GM19239 (cell line): Measurements from ENCODE around the gene MTMR6.

Experiments used
- DNase-seq: peaks from one replicate; pipeline ENCODE4 v3.0.0; 2011; ENCODE audit warnings: low spot score; ENCODE audit not compliant: insufficient read length
- FAIRE-seq: peaks from 2 replicates; lab custom pipeline; 2011; peaks lifted over from hg19 to GRCh38; lab: Jason Lieb, UNC

The MTMR6 gene

GRCh38 chr13:25224151-25224550 is 63.1 kb downstream of the MTMR6 start:
- FAIRE-seq (no peak), DNase-seq (no peak)

DNA sequence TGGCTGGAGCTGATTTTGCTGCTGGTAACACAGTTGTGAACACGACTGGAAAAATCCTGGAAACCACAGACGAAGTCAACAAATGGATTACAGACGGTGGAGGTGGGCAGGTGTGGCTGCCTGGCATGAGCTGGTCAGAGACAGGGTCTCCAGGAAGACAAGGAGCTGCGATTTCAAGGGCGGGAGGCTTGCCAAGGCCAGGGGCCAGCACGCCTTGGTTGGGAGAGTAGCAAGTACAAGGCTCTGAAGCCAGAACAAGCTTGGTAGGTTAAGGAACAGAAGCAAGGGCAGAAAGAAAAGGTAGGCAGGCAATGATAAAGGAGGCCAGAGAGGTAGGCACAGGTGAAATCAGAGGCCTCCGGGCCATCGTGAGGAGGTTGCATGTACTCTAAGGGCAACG is 64.5 kb downstream of the MTMR6 start:
- DNase-seq (no peak), FAIRE-seq (no peak)

DNA sequence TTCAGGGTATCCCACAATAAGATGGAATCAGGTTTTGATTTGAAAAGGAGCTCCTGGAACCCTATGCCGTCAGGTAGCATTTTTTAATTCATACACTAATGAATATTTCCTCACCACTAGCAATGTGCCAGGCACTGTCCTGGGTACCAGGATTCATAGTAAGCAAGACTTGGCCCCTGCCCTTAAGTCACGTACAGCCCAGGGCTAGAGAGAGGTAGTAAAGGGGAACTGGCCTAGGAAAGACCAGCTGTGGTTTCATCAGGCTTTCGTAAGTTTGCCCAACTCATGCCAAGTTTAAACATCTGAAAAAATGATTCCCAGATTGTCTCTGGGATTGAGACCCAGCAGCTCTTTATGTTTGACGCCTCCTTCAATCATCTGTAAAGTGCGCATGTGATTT is 69.3 kb downstream of the MTMR6 start:
- DNase-seq (no peak), FAIRE-seq (no peak)

DNA sequence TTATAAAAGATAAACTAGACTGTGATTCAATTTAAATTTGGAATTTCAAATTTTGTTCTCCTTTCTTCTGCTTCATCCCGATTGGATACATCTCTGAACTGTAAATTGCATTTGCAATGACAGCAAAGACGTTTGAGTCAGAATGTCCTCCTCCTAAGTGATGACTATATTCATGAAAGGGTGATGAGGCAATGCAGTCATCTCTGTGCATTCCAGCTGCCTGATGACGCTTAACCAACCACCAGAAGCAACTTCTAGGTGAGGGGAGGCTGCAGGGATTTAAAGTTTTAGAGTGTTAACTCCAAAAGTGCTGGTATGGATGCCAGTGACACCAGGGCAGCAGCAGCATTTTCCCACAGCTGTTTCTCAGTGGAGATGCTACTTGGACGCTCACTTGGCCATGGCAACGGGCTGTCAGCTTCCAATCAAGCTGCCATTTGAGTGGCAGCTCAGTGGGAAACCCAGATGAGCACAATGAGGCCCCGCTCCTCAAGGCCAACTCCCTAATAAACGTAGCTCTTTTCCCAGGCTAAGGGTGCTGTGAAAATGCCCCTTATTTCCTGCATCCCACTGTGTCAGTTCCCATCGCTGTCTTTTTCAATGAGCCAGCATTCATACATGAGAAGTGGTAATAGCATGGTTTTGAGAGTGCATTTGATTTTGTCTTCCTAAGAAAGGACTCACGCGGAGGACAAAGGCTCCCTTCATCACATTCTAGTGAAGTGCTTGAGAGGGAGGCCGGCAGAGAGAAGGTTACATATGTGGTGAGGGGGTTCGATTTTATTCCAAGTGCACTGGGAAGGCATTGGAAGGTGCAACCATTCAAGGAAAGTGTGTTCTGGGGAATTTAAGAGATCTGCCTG is 70.0 kb downstream of the MTMR6 start:
- no peak for FAIRE-seq
- no peak for DNase-seq

- FAIRE-seq, result no peak
- no peak for DNase-seq
These were observed 72.1 kb downstream of the MTMR6 start for GRCh38 chr13:25215253-25215575.

- FAIRE-seq (no peak), DNase-seq (no peak)
These were observed 72.6 kb downstream of the MTMR6 start for GRCh38 chr13:25214491-25215252.

DNA sequence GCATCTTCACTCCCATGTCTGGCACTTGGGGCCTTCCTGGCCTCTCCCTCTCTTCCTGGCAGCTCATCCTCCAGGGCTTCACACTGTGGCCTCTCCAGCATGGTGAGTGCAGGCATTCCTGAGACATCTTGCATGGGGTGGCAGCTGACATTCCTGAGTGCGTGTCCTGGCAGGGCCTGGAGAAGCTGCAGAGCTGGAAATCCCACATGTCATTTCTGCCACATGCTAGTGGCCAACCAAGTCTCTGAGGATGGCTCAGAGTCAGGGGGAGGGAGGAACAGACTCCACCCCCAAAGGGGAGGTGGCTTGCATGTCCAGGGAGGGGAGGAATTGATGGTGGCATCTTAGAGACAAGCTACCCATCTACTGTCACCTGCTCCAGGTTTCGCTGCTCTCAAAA is 73.6 kb downstream of the MTMR6 start:
- FAIRE-seq, result no peak
- DNase-seq, result no peak

DNA sequence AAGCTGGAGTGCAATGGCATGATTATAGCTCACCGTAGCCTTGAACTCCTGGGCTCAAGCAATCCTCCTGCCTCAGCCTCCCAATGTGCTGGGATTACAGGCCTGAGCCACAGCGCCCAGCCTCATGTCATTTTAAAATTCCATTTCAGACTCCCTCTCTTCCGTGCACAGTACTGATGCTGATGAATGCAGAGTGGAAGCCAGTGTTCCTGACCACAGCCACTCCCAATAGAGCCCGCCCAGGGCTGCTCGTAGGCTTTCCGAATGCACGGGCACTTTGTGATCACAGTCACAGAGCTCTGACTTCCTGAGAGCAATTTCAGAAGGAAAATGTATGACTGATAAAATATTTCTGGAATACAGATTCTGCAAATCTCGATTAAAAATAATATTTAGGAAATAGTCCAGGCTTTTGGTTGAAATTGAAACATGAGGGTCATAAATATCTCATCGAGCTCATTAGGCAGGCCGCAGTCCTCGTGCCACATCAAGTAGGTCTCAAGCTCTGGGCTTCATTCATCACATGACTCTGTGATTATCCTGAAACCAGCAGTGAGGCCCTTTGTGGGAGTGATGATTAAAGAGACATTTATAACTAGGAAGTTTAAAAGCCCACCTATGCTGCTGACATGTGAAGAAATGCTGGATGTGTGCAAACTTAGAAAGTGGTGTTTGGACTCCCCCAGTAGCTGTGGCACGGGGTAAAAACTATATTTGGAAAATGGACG is 76.3 kb downstream of the MTMR6 start:
- DNase-seq (no peak), FAIRE-seq (no peak)

DNA sequence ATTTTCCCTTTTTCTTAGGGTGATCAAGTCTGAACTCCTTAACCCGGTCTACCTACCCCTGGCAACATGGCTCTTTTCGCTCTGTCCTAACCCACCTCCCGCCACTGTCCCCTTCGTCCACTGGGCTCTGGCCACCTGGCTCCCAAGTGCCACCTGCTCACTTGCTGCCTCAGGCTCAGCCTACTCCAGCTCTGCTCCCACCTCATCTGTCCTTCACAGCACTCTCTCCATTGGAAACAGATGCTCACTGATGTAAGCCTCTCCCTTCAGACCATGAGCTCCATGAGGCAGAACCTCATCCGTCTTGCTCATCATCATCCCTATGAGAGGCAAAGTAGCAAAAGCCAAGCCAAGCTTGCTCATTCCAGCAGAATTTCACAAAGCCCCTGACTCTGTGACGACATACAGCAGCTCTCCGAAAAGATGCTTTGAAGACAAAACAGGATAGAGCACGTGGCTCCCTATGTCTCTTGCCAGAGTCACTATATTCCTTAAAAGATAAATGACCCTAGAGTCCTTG is 79.9 kb downstream of the MTMR6 start:
- no peak for FAIRE-seq

GRCh38 chr13:25204863-25205262 is 82.4 kb downstream of the MTMR6 start:
- FAIRE-seq, result no peak
- DNase-seq, result no peak

More for the DNA sequence above, 79.9 kb downstream of the MTMR6 start:
- DNase-seq, result no peak

DNA sequence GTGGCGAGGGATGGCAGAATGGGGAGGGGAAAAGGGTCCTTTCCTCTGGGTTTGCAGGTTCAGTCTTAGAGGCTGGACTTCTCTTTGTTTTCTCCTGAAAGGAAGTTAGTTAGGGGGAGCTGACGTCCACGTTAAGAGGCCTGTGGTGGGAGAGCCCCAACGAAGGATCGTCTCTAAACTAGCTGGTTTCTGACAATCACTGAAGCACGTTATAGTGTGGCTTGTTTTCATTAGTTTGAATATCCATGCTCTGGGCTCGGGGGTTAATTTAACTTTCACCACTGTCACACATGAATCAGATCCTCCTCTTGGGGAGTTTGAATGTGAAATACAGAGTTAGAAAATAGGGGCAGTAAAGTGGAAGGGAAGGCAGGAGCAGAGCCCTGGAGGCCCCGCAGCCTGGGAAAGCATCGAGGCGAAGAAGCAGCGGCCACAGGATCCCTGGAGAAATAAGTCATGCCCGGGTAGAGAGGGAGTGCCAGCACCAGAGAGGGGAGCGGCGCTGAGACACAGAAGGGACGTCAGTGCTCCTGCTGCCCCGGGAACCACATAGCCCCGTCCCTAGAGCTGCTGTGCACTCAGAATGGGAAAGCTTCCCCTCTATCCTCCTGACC is 84.1 kb downstream of the MTMR6 start:
- no peak for FAIRE-seq
- DNase-seq, result no peak

DNA sequence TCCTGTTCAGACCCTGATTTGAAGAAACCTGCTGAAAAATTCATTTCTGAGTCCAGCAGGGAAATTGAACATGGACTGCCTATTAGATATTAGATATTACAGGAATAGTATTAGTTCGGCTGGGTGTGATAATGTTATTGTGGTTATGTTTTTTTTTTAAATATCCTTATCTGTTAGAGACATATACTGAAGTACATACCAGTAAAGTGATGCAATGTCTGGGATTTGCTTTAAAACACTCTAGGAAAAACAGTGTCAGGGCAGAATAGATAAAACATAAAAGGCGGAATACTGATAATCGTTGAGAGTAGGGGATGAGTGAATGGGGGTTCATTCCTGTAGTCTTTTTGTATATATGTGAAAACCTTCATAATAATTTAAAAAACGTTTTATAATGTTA is 86.5 kb downstream of the MTMR6 start:
- no peak for FAIRE-seq
- no peak for DNase-seq

DNA sequence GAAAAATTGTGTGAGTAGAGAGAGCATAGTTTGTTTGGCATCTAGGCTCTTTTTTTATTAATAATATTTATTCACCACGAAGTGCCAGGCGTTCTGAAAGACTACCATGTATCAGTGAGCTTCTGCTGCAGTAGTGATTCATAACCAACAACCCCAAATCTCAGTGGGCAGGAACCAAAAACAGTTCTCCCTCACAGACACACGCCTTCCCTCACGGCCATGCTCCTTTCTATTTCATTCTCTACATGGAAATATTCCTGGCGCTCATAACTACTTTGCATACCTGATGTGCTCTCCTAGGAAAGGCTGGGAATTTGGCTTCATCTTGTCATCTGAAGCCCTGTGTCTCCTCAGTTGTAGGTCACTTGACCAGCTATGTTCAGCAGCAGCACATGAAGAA is 88.6 kb downstream of the MTMR6 start:
- FAIRE-seq, result no peak
- DNase-seq, result no peak

GRCh38 chr13:25196971-25197370 is 90.3 kb downstream of the MTMR6 start:
- DNase-seq (no peak), FAIRE-seq (no peak)
